ENCODE results near the gene TCF12. TPM values are rescaled to one million over a fixed set of nuclear protein-coding genes. Genes with fewer than 3 reads are reported as not detected.

Gene TCF12
- total RNA-seq, 1 donor from 2014 or later: 33.2 TPM

DNA sequence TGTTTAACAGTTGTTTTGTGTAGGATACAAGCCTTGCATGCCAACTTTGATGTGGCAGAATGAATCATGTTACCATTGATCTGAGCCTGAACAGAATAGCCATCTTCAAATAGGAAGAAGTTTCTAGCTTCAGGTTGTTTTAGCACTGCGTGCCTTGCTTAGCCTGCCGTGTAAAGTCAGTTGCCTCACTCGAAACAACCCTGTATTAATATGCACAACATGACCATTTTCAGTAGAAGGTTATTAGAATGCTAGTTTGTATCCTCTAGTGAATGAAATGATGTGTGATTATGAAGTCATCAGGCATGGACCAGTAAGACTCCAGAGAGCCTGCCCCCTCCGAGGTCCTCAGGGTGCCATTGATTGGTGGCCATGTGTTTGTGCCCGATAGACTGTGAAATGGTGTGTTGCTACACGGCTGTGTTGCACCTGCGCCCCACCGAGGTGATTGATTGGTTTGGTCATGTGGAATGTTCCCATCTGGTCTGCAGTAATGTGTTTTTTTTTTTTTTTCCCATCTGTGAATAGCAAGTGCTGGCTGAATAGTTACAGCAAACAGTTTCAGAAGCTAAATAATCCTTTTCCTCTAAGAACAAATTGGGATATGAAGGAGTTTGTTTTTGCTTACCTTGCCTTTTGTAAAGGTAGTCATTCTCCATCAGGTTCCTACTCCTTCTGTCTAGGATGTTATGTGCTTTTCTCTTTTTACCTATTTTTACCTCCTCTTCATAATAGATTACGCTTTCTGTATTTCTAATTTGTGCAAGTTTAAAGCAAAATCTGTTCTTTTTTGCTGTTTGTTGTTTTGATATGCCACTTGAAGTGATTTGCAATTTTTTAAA, 214.9 kb downstream of the TCF12 start:
- DNase-seq (ENCODE audit: low read depth) (no peak), FAIRE-seq (no peak)
- Histone ChIP-seq H3K36me3 (ENCODE audit: control insufficient read depth, insufficient read depth, low read length) (no peaks in the 10 kb centered on the region), H3K27me3 (ENCODE audit: control insufficient read depth, insufficient read depth, low read length) (no peaks in the 10 kb centered on the region), H3K4me3 (ENCODE audit: low read depth, low read length) (no peak overlapping the region)
- TF ChIP-seq, protein P1, sequence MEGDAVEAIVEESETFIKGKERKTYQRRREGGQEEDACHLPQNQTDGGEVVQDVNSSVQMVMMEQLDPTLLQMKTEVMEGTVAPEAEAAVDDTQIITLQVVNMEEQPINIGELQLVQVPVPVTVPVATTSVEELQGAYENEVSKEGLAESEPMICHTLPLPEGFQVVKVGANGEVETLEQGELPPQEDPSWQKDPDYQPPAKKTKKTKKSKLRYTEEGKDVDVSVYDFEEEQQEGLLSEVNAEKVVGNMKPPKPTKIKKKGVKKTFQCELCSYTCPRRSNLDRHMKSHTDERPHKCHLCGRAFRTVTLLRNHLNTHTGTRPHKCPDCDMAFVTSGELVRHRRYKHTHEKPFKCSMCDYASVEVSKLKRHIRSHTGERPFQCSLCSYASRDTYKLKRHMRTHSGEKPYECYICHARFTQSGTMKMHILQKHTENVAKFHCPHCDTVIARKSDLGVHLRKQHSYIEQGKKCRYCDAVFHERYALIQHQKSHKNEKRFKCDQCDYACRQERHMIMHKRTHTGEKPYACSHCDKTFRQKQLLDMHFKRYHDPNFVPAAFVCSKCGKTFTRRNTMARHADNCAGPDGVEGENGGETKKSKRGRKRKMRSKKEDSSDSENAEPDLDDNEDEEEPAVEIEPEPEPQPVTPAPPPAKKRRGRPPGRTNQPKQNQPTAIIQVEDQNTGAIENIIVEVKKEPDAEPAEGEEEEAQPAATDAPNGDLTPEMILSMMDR (IDR thresholded peaks at IDR 0.05; ENCODE audit: insufficient read depth, low read length, severe bottlenecking): no peak

DNA sequence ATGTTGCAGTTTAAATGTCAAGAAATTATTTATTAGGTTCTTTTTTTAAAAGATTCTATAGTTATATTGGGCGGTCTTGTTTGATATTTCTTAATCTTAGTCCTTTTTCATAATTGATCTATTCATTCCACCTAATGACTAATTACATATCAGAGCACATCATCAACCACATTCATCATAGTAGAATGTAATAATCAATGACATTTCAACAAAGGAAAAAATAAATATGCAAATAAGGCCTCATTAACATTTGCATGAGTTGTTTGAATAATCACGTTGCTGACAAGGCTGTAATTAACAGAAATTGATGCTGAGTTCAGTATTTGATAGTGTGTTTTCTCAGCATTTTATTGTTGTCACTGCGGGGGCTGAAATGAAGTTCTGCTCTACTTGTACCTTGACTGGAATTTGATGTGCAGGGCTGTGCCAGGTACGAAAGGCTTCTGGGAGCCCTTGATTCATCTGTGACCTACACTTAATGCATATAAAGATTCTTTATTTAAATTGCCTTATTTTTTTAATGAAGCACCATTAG, 215.7 kb downstream of the TCF12 start:
- no peak overlapping the region for H3K4me3 ChIP-seq (ENCODE audit: low read depth, low read length)
- H3K27me3 ChIP-seq (ENCODE audit: control insufficient read depth, insufficient read depth, low read length): no peaks in the 10 kb centered on the region
- H3K36me3 ChIP-seq (ENCODE audit: control insufficient read depth, insufficient read depth, low read length): no peaks in the 10 kb centered on the region
- TF ChIP-seq, protein P1 (IDR thresholded peaks at IDR 0.05; ENCODE audit: insufficient read depth, low read length, severe bottlenecking): no peak
- DNase-seq (ENCODE audit: low read depth) (no peak), FAIRE-seq (no peak)

DNA sequence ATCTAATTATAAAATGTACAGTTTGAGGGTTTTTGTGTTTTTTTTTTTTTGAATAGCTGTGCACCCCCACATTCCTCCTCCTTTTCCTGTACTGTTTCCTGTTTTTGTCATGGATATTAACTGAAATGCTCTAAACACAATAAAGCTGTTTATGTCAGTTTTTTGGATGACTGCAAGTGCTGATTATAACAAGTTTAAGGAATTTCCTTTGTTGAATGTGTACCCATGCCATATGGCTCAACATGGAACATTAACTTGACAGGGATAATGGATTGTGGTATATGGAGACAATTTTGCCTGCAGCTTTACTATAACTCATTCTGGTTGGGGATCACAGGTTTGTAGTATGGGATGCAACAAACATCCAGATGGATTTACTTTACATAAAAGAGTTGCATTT, 216.4 kb downstream of the TCF12 start:
- H3K4me3 ChIP-seq (ENCODE audit: low read depth, low read length): no peak overlapping the region
- no peak for FAIRE-seq
- DNase-seq (ENCODE audit: low read depth): no peak
- TF ChIP-seq, protein P1 (IDR thresholded peaks at IDR 0.05; ENCODE audit: insufficient read depth, low read length, severe bottlenecking): no peak
- no peaks in the 10 kb centered on the region for H3K27me3 ChIP-seq (ENCODE audit: control insufficient read depth, insufficient read depth, low read length)
- no peaks in the 10 kb centered on the region for H3K36me3 ChIP-seq (ENCODE audit: control insufficient read depth, insufficient read depth, low read length)

DNA sequence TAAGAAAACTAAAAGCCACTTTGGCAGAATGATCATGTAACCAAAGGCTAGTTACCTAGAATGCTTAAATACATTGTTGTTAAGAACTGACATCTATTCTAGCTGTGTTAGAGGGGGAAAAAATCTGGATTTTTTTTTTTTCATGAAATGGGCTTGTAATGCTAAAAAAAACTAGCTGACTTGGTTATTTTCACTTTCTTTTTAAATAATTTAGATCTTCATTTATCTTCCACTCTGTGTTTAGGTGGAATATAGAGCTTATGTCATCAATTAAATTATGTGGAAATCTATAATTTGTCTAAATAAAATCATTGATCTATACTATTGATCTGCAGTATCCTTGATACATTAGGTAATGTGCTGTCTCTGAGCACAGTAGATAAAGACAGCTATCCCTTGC, 217.4 kb downstream of the TCF12 start:
- Histone ChIP-seq H3K36me3 (ENCODE audit: control insufficient read depth, insufficient read depth, low read length) (no peaks in the 10 kb centered on the region), H3K27me3 (ENCODE audit: control insufficient read depth, insufficient read depth, low read length) (no peaks in the 10 kb centered on the region), H3K4me3 (ENCODE audit: low read depth, low read length) (no peak overlapping the region)
- DNase-seq (ENCODE audit: low read depth): no peak
- no peak for FAIRE-seq
- TF ChIP-seq, protein P1 (IDR thresholded peaks at IDR 0.05; ENCODE audit: insufficient read depth, low read length, severe bottlenecking): no peak

DNA sequence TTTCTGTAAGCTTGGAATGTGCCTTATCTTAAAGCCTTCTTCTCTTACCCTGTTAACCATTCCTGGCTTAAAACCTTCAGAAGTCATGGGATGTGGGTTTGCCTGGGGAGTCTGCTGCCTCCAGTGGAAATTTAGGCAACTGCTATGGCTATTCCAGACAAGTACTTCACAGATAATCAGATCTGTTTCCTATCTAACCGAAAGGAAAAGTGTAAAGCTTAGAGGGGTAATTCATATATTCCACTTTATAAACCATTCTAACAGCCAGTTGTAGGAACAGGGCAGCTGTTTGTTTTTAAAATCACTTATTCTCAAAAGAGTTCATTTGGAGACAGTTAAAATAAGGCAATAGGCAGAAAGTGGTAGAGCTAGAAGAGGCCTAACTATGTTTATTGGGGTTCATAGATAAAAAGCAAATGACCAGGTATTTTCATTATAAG, 219.9 kb downstream of the TCF12 start:
- no peak for FAIRE-seq
- H3K4me3 ChIP-seq (ENCODE audit: low read depth, low read length): no peak overlapping the region
- DNase-seq (ENCODE audit: low read depth): peak; percentile 74

More for the DNA sequence above, 219.9 kb downstream of the TCF12 start:
- Histone ChIP-seq H3K36me3 (ENCODE audit: control insufficient read depth, insufficient read depth, low read length) (no peaks in the 10 kb centered on the region), H3K27me3 (ENCODE audit: control insufficient read depth, insufficient read depth, low read length) (no peaks in the 10 kb centered on the region)
- TF ChIP-seq, protein P1 (IDR thresholded peaks at IDR 0.05; ENCODE audit: insufficient read depth, low read length, severe bottlenecking): peak; percentile 72

All from bronchial epithelial cell (primary cell).